ENCODE measurements around the gene RAPGEF4.

GRCh38 chr2:172725746-172726145, 9.9 kb upstream of the RAPGEF4 start:
- TF ChIP-seq STAG1 (CRISPR knock-in tag; IDR thresholded peaks at IDR 0.05; ENCODE audit: borderline replicate concordance): no peak
- TF ChIP-seq HDAC1 (IDR thresholded peaks at IDR 0.05): no peak

Measured in K562 (cell line).